NCI-H2107 (cell line): ENCODE data around the gene BACH2.
"Not testable (repeated sequence)": the region's sequence is repeated elsewhere in the genome, so short reads cannot be mapped to it uniquely, and the experiment has no call there.

ENCODE experiments used
- DNase-seq: peaks from one replicate; lab custom pipeline; 2025; lab: John Stamatoyannopoulos, UW

The BACH2 gene

GRCh38 chr6:89940225-89941027 lies 356.2 kb downstream of the BACH2 start:
- DNase-seq: peak; percentile 72

- DNase-seq: no peak
Measured at GRCh38 chr6:89939144-89939543, 357.5 kb downstream of the BACH2 start.

GRCh38 chr6:89938014-89938413 lies 358.6 kb downstream of the BACH2 start:
- no peak for DNase-seq

- no peak for DNase-seq
Measured at GRCh38 chr6:89936177-89936576, 360.5 kb downstream of the BACH2 start.

GRCh38 chr6:89934685-89935366 lies 361.8 kb downstream of the BACH2 start:
- DNase-seq: no peak

GRCh38 chr6:89932245-89932802 lies 364.3 kb downstream of the BACH2 start:
- no peak for DNase-seq

- no peak for DNase-seq
Measured at GRCh38 chr6:89930789-89931188, 365.9 kb downstream of the BACH2 start.

- DNase-seq: no peak
Measured at GRCh38 chr6:89928604-89929003, 368.0 kb downstream of the BACH2 start.

GRCh38 chr6:89927791-89928550 lies 368.7 kb downstream of the BACH2 start:
- no peak for DNase-seq

- no peak for DNase-seq
Measured at GRCh38 chr6:89927264-89927663, 369.4 kb downstream of the BACH2 start.

- no peak for DNase-seq
Measured at GRCh38 chr6:89925826-89926225, 370.8 kb downstream of the BACH2 start.

- no peak for DNase-seq
Measured at GRCh38 chr6:89924231-89924630, 372.4 kb downstream of the BACH2 start.

GRCh38 chr6:89921691-89922090 lies 375.0 kb downstream of the BACH2 start:
- DNase-seq: no peak

GRCh38 chr6:89921197-89921596 lies 375.4 kb downstream of the BACH2 start:
- no peak for DNase-seq

- no peak for DNase-seq
Measured at GRCh38 chr6:89917801-89918366, 378.8 kb downstream of the BACH2 start.

- DNase-seq: no peak
Measured at GRCh38 chr6:89917216-89917615, 379.4 kb downstream of the BACH2 start.

GRCh38 chr6:89916136-89916920 lies 380.3 kb downstream of the BACH2 start:
- no peak for DNase-seq

GRCh38 chr6:89910902-89911240 lies 385.8 kb downstream of the BACH2 start:
- DNase-seq: no peak

GRCh38 chr6:89910001-89910901 lies 386.4 kb downstream of the BACH2 start:
- not testable (repeated sequence) for DNase-seq

GRCh38 chr6:89895276-89895874 lies 401.3 kb downstream of the BACH2 start:
- DNase-seq: no peak
